ENCODE measurements around the gene ATAD3A. TPM values are rescaled to one million over a fixed set of nuclear protein-coding genes. Genes with fewer than 3 reads are reported as not detected.

ATAD3A gene
- polyA plus RNA-seq, 1 of the 3 experiments (the other 2 are of a cell fraction): 40.2 TPM

- POLR2A ChIA-PET: no interaction called here
- 82% methylated on average over 6 of the region's 31 CpGs for WGBS (ENCODE audit: low lambda C conversion rate)
- Histone ChIP-seq H3K4me1 (ENCODE audit: control insufficient read depth in 1 of 2, insufficient read depth in 2 of 2, low read depth in 1 of 2, low read length in 1 of 2) (no peaks in the 10 kb centered on the region), H3K79me2 (ENCODE audit: insufficient read depth) (no peaks in the 10 kb centered on the region), H3K9me2 (no peaks in the 10 kb centered on the region), H3K4me2 (no peak overlapping the region), H3K36me3 (replicated peaks in 1 of 2; ENCODE audit: control insufficient read depth in 1 of 2, insufficient read depth in 2 of 2, low read length in 1 of 2) (peaks cover 12 to 22% of the 10 kb centered on the region in 2 experiments), H2AFZ (ENCODE audit: low read depth) (no peak overlapping the region), H3K27ac (ENCODE audit: low read depth in 2 of 2, low read length in 1 of 2) (no peak overlapping the region), H3F3A (replicated peaks; ENCODE audit: insufficient read depth) (no peaks in the 10 kb centered on the region), H3K27me3 (ENCODE audit: insufficient read depth) (no peaks in the 10 kb centered on the region), H3K4me3 (ENCODE audit: low read depth in 2 of 2, low read length in 1 of 2) (no peak overlapping the region), H3K9ac (no peak overlapping the region), H3K9me3 (no peaks in the 10 kb centered on the region), H4K20me1 (ENCODE audit: insufficient read depth) (no peaks in the 10 kb centered on the region)
- peak; percentile 24 for DNase-seq
- CTCF ChIA-PET: no interaction called here
- TF ChIP-seq EP300 (IDR thresholded peaks at IDR 0.05; ENCODE audit: borderline replicate concordance in 1 of 2, low read depth in 1 of 2, low read length in 1 of 2) (no peak), REST (IDR thresholded peaks at IDR 0.05; ENCODE audit: low read depth, low read length) (no peak), TEAD4 (IDR thresholded peaks at IDR 0.05; ENCODE audit: borderline replicate concordance, insufficient read depth) (no peak), EZH2phosphoT487 (IDR thresholded peaks at IDR 0.05; ENCODE audit: borderline replicate concordance, low read depth) (no peak), JUND (IDR thresholded peaks at IDR 0.05) (no peak), SIN3A (IDR thresholded peaks at IDR 0.05; ENCODE audit: borderline replicate concordance, low read depth, low read length) (no peak), NFIC (IDR thresholded peaks at IDR 0.05; ENCODE audit: borderline replicate concordance) (no peak)
- TF ChIP-seq, protein P1, sequence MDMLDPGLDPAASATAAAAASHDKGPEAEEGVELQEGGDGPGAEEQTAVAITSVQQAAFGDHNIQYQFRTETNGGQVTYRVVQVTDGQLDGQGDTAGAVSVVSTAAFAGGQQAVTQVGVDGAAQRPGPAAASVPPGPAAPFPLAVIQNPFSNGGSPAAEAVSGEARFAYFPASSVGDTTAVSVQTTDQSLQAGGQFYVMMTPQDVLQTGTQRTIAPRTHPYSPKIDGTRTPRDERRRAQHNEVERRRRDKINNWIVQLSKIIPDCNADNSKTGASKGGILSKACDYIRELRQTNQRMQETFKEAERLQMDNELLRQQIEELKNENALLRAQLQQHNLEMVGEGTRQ (IDR thresholded peaks at IDR 0.05; ENCODE audit: borderline replicate concordance, low read depth, low read length): no peak
- TF ChIP-seq, protein P2, sequence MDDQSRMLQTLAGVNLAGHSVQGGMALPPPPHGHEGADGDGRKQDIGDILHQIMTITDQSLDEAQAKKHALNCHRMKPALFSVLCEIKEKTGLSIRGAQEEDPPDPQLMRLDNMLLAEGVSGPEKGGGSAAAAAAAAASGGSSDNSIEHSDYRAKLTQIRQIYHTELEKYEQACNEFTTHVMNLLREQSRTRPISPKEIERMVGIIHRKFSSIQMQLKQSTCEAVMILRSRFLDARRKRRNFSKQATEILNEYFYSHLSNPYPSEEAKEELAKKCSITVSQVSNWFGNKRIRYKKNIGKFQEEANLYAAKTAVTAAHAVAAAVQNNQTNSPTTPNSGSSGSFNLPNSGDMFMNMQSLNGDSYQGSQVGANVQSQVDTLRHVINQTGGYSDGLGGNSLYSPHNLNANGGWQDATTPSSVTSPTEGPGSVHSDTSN (IDR thresholded peaks at IDR 0.05): no peak
Measured at GRCh38 chr1:1527092-1527816, 15.3 kb downstream of the ATAD3A start.
